GM19240 (cell line): ENCODE results near the gene NPAS3.

Source experiments
- DNase-seq: peaks from one replicate; pipeline ENCODE4 v3.0.0; 2011; ENCODE audit warnings: low spot score; ENCODE audit not compliant: insufficient read length

NPAS3 gene

GRCh38 chr14:33010495-33010894 lies 71.8 kb downstream of the NPAS3 start:
- no peak for DNase-seq

GRCh38 chr14:33014710-33015109 lies 76.0 kb downstream of the NPAS3 start:
- no peak for DNase-seq

- DNase-seq = no peak
Measured at GRCh38 chr14:33016613-33017012, 77.9 kb downstream of the NPAS3 start.

- no peak for DNase-seq
Measured at GRCh38 chr14:33017016-33017415, 78.3 kb downstream of the NPAS3 start.

- no peak for DNase-seq
Measured at GRCh38 chr14:33019346-33019745, 80.7 kb downstream of the NPAS3 start.

GRCh38 chr14:33026850-33027430 lies 88.3 kb downstream of the NPAS3 start:
- no peak for DNase-seq

- DNase-seq = no peak
Measured at GRCh38 chr14:33029511-33029910, 90.8 kb downstream of the NPAS3 start.

- no peak for DNase-seq
Measured at GRCh38 chr14:33030386-33030785, 91.7 kb downstream of the NPAS3 start.

GRCh38 chr14:33035416-33036194 lies 96.9 kb downstream of the NPAS3 start:
- DNase-seq = no peak

- no peak for DNase-seq
Measured at GRCh38 chr14:33039311-33039710, 100.6 kb downstream of the NPAS3 start.

- DNase-seq = no peak
Measured at GRCh38 chr14:33040372-33041140, 101.9 kb downstream of the NPAS3 start.

GRCh38 chr14:33042591-33042990 lies 103.9 kb downstream of the NPAS3 start:
- no peak for DNase-seq

GRCh38 chr14:33045760-33046159 lies 107.1 kb downstream of the NPAS3 start:
- no peak for DNase-seq

GRCh38 chr14:33052943-33053342 lies 114.3 kb downstream of the NPAS3 start:
- DNase-seq = no peak

- no peak for DNase-seq
Measured at GRCh38 chr14:33056213-33056612, 117.5 kb downstream of the NPAS3 start.

GRCh38 chr14:33057585-33057984 lies 118.9 kb downstream of the NPAS3 start:
- DNase-seq = no peak

- no peak for DNase-seq
Measured at GRCh38 chr14:33061667-33062325, 123.1 kb downstream of the NPAS3 start.

GRCh38 chr14:33062476-33062875 lies 123.8 kb downstream of the NPAS3 start:
- DNase-seq = no peak

GRCh38 chr14:33062881-33063280 lies 124.2 kb downstream of the NPAS3 start:
- no peak for DNase-seq

GRCh38 chr14:33063521-33063920 lies 124.8 kb downstream of the NPAS3 start:
- no peak for DNase-seq

GRCh38 chr14:33065634-33066033 lies 127.0 kb downstream of the NPAS3 start:
- DNase-seq = no peak

GRCh38 chr14:33068040-33068439 lies 129.4 kb downstream of the NPAS3 start:
- DNase-seq = no peak
